IPS-15b (cell line): Measurements from ENCODE around the gene CSNK1D.
"Not testable (repeated sequence)": the region's sequence is repeated elsewhere in the genome, so short reads cannot be mapped to it uniquely, and the experiment has no call there.

Experiments used
- H3K27me3 ChIP-seq: one replicate; pipeline ENCODE4 v1.6.1; 2013; ENCODE audit warnings: low read length; ENCODE audit not compliant: control insufficient read depth, insufficient read depth
- H3K36me3 ChIP-seq: one replicate; pipeline ENCODE4 v1.6.1; 2013; ENCODE audit warnings: low read length; ENCODE audit not compliant: control insufficient read depth, insufficient read depth
- H3K4me1 ChIP-seq: one replicate; pipeline ENCODE4 v1.6.1; 2013; ENCODE audit warnings: mild to moderate bottlenecking, low read length; ENCODE audit not compliant: control insufficient read depth, insufficient read depth
- H3K4me3 ChIP-seq: one replicate; pipeline ENCODE4 v1.5.1; 2013; ENCODE audit warnings: low read depth, low read length
- H3K9ac ChIP-seq: one replicate; pipeline ENCODE4 v1.6.1; 2013; ENCODE audit warnings: low read depth, mild to moderate bottlenecking, low read length
- H3K9me3 ChIP-seq: one replicate; pipeline ENCODE4 v1.6.1; 2013; ENCODE audit warnings: mild to moderate bottlenecking, low read length; ENCODE audit not compliant: control insufficient read depth, insufficient read depth

The CSNK1D gene

DNA sequence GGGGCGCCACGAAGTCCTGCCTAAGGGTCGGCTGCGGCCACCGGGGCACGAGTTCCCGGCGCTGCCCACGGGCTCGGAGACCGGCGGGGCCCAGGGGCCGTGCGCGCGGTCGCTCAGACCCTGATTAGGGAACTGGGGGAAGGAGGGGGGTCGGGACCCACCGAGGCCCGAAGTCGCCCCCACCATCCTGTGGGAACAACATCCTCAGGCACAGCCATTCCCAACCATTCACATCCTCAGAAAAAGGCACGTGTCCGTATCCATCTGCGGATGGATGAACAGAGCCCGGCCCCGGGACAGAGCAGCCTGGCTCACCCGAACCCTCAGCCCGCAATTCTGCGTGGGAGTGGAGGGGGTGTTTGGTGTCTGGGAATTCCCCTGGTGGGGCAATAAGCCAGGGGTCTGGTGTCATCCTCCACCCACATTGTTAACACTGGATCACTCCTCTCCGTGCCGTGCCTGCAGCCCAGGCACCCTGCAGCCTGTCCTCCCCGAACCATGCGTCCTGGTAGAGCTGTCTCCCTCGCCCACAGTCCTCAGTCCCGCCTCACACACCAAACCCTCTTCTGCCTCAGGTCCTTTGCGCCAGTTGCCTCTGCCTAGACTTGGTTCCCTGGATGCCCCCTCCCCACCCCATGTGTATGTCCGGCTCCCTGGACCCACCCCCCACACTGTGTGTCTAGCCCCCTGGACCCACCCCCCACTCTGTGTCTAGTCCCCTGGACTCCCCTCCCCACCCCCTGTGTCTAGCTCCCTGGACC is 60.1 kb downstream of the CSNK1D start:
- Histone ChIP-seq H3K9ac (peak overlapping the region; percentile 37), H3K4me1 (no peaks in the 10 kb centered on the region), H3K4me3 (peak overlapping the region; percentile 58), H3K9me3 (no peaks in the 10 kb centered on the region), H3K27me3 (peaks cover 10% of the 10 kb centered on the region), H3K36me3 (no peaks in the 10 kb centered on the region)

DNA sequence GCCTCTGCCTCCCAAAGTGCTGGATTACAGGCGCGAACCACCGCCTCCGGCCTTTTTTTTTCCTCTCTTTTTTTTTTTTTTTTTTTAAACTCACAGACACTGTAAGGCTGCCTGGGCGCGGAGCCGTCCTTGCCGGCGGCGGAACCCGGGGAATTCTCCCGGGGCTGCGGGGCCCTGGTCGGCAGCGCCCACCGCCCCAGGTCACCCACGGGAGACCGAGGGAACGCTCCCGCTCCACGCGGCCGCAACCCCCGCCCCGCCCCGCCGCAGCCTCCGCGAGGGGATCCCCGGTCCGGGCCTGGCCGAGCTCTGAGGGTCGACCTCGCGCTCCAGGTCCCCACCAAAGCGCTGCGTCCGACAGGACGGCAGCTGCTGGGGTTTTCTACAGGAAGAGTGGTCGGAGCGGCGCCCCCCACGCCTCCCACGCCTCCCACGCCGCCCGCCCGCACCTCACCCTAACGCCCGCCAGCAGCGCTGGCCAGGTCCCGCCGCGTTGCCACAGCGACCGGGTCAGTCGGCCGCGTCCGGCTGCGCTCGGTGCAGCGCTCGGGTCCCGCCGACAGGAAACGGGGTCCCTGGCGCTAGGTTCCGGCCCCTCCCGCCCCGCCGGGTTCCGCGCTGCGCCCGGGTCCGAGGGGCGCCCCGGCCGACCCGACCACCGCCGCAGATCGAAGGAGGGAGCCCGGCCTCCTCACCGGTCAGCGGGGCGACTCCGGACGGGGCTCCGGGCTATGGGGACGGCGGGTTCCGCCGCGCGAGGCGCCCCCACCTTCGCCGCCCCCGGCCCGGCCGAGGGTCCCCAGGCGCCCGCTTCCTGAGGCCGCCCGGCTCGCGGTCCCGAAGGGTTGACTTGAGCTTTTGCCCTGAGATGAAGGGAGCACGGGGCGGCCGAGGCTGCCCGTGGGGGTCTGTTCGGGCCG is 60.9 kb downstream of the CSNK1D start, which contains the start of gene CCDC57:
TSS of gene CCDC57 (minus strand) at position 512 of the 920 bp plus-strand sequence. CDS start 10,898 bp downstream, outside the sequence.
- Histone ChIP-seq H3K4me3 (peak within 1 kb of the TSS; percentile 58), H3K27me3 (peaks cover 10% of the 10 kb centered on the region), H3K9ac (peak within 1 kb of the TSS; percentile 37), H3K9me3 (no peaks in the 10 kb centered on the region), H3K36me3 (no peaks in the 10 kb centered on the region), H3K4me1 (no peaks in the 10 kb centered on the region)

DNA sequence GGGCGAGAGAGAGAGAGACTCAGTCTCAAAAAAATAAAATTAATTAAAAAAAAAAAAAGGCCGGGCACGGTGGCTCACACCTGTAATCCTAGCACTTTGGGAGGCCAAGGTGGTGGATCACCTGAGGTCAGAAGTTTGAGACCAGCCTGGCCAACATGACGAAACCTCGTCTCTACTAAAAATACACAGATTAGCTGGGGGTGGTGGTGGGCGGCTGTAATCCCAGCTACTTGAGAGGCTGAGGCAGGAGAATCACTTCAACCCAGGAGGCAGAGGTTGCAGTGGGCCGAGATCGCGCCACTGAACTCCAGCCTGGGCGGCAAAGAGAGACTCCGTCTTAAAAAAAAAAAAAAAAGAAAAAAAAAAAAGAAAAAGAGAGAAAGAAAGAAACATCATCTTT is 62.8 kb downstream of the CSNK1D start:
- H3K4me3 ChIP-seq, H3K4me1 ChIP-seq, H3K36me3 ChIP-seq, H3K9ac ChIP-seq, H3K9me3 ChIP-seq: not testable (repeated sequence)
- H3K27me3 ChIP-seq, result peaks cover 10% of the 10 kb centered on the region

DNA sequence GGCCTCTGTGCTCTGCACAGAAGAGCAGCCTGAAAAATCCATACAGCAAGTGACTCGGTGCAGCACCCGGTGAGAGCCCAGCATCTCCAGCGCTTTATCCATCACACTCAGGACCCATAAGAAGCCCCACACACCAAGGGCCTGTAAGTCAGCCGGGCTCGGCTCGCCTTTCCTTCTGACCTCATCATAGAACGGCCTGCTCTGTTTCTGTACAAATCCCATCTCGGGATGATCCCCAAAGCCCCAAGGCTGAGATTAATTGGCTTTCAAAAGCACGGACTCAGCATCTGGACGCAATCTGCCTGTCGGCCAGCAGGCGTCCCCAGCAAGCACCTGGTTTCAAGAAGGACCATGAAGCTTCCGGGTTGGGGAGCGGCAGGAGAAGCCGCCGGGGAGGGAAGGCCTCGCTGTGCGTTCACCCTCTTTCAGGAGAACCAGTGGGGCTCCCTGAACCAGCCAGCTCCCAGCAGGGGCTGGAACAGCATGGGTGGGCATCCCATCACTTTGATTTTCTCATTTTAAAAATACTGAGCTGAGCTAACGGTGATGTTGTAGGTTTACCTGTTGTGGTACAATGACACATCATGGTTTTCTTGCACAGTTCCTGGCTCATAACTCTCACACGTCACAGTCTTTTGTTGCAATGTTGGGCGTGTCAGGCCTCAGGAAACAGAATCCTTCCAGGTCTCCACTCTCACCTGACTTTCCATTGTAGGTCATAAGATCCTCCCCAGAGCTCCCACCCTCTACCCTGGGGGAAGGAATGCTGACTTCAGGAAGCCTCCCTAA is 67.6 kb downstream of the CSNK1D start:
- Histone ChIP-seq H3K9me3 (no peaks in the 10 kb centered on the region), H3K4me3 (no peak overlapping the region), H3K9ac (no peak overlapping the region), H3K4me1 (peaks cover 4% of the 10 kb centered on the region), H3K27me3 (no peaks in the 10 kb centered on the region), H3K36me3 (no peaks in the 10 kb centered on the region)

DNA sequence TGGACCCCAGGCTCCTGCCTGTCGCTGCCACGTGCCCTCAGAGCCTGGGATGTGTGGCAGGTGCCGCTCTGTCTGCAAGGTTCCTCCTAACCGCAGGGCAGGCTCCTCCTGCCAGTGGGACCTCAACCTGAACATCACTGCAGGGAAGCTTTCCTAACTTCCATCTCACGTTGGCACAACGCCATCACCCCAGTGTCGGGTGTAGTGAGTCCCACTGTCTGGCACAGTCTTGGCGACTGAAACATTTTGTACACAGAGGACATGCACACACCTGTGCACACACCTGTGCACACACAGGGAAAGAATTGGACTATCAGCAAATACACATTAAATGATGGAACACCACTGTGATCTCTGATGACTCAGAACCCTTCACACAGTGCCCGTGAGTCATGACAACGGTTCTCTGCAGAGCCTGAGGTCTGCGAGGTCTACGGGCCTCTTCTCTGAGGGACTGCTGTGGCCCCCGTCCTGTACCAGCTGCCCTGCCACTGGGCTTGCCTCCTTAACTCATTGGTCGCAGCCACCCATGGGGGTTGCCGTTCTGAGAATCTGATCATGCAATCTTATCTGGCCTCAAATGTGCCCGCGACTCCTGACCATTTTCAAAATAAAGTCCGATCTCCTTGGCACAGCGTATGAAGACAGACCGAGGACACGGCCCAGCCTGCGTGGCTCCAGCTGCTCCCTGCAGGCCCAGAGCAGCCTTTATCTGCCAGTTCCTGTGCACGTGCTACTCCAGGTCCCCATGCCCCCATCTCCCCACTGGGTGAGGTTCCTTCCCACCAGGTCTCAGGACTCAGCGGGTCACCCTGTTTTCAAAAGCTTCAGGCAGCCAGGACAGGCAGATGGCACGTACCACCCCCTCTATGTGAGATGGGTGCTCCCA is 68.4 kb downstream of the CSNK1D start:
- no peak overlapping the region for H3K4me3 ChIP-seq
- peaks cover 4% of the 10 kb centered on the region for H3K4me1 ChIP-seq
- H3K27me3 ChIP-seq, result no peaks in the 10 kb centered on the region
- no peak overlapping the region for H3K9ac ChIP-seq
- H3K36me3 ChIP-seq, result no peaks in the 10 kb centered on the region
- no peaks in the 10 kb centered on the region for H3K9me3 ChIP-seq

DNA sequence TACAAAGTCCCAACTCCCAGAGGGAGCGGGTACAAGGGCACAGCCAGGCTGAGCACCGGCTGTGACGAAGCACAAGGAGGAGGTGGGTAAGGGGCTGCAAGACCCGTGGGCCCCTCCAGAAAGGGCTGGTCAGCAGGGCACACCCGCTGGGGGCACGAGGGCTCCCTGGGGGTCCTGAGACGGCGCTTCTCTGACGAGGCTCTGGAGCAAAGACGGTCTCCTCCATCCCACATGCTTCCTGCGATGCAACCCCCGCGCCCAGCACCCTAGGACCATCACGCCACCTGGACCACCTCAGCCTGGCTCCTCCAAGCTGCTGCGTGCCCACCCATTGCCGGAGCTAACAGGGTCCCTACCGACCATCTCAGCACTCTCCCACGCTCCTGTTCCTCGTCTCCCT is 69.6 kb downstream of the CSNK1D start:
- H3K36me3 ChIP-seq, result no peaks in the 10 kb centered on the region
- H3K27me3 ChIP-seq, result no peaks in the 10 kb centered on the region
- H3K4me1 ChIP-seq, result peaks cover 4% of the 10 kb centered on the region
- H3K4me3 ChIP-seq, result no peak overlapping the region
- no peak overlapping the region for H3K9ac ChIP-seq
- H3K9me3 ChIP-seq, result no peaks in the 10 kb centered on the region

DNA sequence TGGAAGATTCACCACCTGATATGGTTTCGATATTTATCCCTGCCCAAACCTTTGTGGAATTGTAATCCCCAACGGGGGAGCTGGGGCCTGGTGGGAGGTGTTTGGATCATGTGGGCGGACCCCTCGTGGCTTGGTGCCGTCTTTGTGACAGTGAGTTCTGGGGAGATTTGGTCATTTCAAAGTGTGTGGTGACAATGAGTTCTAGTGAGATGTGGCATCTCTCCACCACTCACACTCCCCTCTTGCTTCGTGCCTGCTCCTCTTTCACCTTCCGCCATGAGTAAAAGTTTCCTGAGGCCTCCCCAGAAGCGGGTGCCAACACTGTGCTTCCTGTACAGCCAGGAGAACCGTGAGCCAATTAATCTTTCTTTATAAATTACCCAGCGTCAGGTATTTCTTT is 70.5 kb downstream of the CSNK1D start:
- no peaks in the 10 kb centered on the region for H3K9me3 ChIP-seq
- H3K9ac ChIP-seq, result no peak overlapping the region
- H3K4me1 ChIP-seq, result peaks cover 4% of the 10 kb centered on the region
- H3K27me3 ChIP-seq, result no peaks in the 10 kb centered on the region
- no peak overlapping the region for H3K4me3 ChIP-seq
- H3K36me3 ChIP-seq, result no peaks in the 10 kb centered on the region

DNA sequence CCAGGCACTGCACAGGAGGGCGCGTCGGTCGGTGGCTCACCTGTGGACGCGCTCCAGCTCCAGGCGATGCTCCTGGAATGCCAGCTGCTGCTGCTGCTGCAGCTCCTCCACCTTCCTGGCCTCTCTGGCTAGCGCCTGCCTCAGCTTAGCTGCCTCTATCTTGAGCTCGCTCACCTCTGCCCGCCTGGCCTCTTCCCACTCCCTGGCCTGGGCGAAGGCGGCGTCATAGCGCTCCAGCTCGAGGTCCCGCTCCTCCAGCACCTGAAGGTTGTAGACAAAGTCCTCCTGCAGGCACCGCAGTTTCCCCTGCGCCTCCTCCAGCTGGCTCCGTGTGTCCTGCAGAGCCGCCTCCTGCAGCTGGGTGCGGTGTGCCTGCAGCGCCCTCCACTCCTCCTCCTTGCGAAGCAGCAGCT is 72.0 kb downstream of the CSNK1D start:
- Histone ChIP-seq H3K9me3 (no peaks in the 10 kb centered on the region), H3K27me3 (no peaks in the 10 kb centered on the region), H3K36me3 (peaks cover 3% of the 10 kb centered on the region), H3K4me1 (peaks cover 4% of the 10 kb centered on the region), H3K9ac (no peak overlapping the region), H3K4me3 (no peak overlapping the region)

DNA sequence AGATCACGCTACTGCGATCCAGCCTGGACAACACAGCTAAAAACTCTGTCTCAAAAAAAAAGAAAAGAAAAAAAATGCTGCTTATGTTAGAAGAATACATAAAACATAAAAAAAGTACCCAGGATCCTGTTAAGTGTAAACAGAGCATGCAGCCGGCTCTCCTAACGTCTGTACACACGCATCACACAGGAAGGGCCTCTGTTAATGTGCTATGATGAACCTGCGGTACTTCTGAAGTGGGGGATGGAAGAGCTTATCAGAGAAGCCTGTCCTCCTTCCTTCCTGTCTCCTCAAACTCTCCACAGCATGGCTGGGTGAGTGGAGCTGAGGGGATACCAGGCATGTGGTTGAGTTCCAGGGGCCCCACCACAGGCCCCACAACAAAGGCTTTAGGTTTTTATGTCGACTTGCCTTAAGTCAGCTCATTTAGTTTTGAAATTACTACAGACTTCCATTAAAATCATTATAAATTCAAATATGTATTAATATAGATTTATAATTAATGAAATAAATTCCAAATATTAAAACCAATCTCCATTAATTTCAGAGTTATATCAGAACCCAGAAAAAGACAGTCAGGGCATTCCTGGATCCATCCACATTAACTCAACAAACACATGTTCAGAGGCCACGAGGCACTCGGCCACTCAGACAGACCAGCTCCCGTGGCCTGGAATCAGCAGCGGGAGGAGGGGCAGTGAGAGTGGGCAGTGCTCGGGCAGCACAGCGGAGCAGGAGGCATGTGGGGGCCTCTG is 72.6 kb downstream of the CSNK1D start:
- peaks cover 6% of the 10 kb centered on the region for H3K36me3 ChIP-seq
- no peak overlapping the region for H3K4me3 ChIP-seq
- no peaks in the 10 kb centered on the region for H3K9me3 ChIP-seq
- no peaks in the 10 kb centered on the region for H3K4me1 ChIP-seq
- no peak overlapping the region for H3K9ac ChIP-seq
- no peaks in the 10 kb centered on the region for H3K27me3 ChIP-seq

DNA sequence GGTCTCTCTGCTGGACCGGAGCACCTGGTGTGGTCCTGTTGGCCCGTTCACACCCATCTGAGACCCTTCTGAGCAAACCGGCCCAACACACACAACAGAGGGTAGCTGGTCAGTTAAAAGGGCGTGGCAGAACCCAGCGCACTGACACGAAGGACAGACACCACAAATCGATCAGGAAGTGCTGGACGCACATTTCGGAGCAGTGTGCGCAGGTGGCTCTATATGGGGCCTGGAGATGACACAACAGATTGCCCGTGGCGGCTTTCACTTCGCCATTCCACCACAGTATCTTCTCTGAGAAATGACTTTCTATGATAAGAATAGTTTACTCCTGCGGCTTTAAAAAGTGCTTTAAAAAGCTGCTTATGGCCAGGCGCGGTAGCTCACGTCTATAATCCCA is 73.4 kb downstream of the CSNK1D start:
- H3K9me3 ChIP-seq, result no peaks in the 10 kb centered on the region
- H3K9ac ChIP-seq, result no peak overlapping the region
- no peak overlapping the region for H3K4me3 ChIP-seq
- H3K36me3 ChIP-seq, result peaks cover 7% of the 10 kb centered on the region
- H3K27me3 ChIP-seq, result no peaks in the 10 kb centered on the region
- H3K4me1 ChIP-seq, result no peaks in the 10 kb centered on the region
